H1 (cell line): ENCODE measurements around the gene GNG7. TPM values are rescaled to one million over a fixed set of nuclear protein-coding genes. Genes with fewer than 3 reads are reported as not detected.

Experiments
- CTCF ChIA-PET: fragments of 300-600 bp; sonication (Branson Sonifier 250); formaldehyde crosslinking; loops from one replicate; lab custom pipeline; 2021; ENCODE audit not compliant: partially characterized antibody; lab: Charles Lee
- POLR2A ChIA-PET: fragments of 300-600 bp; sonication (Branson Sonifier 250); formaldehyde crosslinking; loops from one replicate; lab custom pipeline; 2021; ENCODE audit warnings: inconsistent platforms; ENCODE audit not compliant: partially characterized antibody; lab: Charles Lee
- DNase-seq, 2 experiments: peaks; one replicate each; pipeline versions ENCODE4 v3.0.0 to v3.0.0-alpha.2; 2010 to 2022; ENCODE audit warnings: low spot score in 2 of 2, low read depth in 1 of 2, mixed read lengths in 1 of 2
- FAIRE-seq: peaks from 2 replicates; lab custom pipeline; 2011; peaks lifted over from hg19 to GRCh38; lab: Jason Lieb, UNC
- H2AFZ ChIP-seq: 2 replicates; pipeline ENCODE4 v1.8.1; 2012; ENCODE audit warnings: low read length, inconsistent platforms
- H2AK5ac ChIP-seq: 2 replicates; pipeline ENCODE4 v1.6.1; 2013; ENCODE audit warnings: low read depth, low read length
- H2BK120ac ChIP-seq: replicated peaks from 2 replicates; pipeline ENCODE3; 2013; ENCODE audit warnings: low read depth, low read length, inconsistent platforms
- H2BK12ac ChIP-seq: 2 replicates; pipeline ENCODE4 v1.6.1; 2013; ENCODE audit warnings: low read depth, low read length
- H2BK15ac ChIP-seq: 2 replicates; pipeline ENCODE4 v1.6.1; 2013; ENCODE audit warnings: low read length
- H2BK20ac ChIP-seq: 2 replicates; pipeline ENCODE4 v1.6.1; 2013; ENCODE audit warnings: low read length
- H2BK5ac ChIP-seq: 2 replicates; pipeline ENCODE4 v1.6.1; 2013; ENCODE audit warnings: low read depth, low read length
- H3K14ac ChIP-seq: 2 replicates; pipeline ENCODE4 v1.6.1; 2013; ENCODE audit warnings: inconsistent platforms; ENCODE audit not compliant: insufficient read length
- H3K18ac ChIP-seq: 2 replicates; pipeline ENCODE4 v1.6.1; 2013; ENCODE audit warnings: low read length; ENCODE audit errors: extremely low read depth
- H3K23ac ChIP-seq: 2 replicates; pipeline ENCODE4 v1.6.1; 2013; ENCODE audit warnings: inconsistent platforms; ENCODE audit not compliant: insufficient read length
- H3K23me2 ChIP-seq: 2 replicates; pipeline ENCODE4 v1.6.1; 2013; ENCODE audit warnings: low read depth, low read length
- H3K27ac ChIP-seq: 2 replicates; pipeline ENCODE4 v1.6.1; 2011; ENCODE audit warnings: low read depth, low read length, inconsistent platforms
- H3K27me3 ChIP-seq, 4 experiments: replicated peaks in 1 of 4; 1 replicate in 1 of 4; 2 replicates in 3 of 4; pipeline versions ENCODE4 v1.6.1 to v1.8.1; 2011 to 2013; ENCODE audit warnings: low read length in 3 of 4, mild to moderate bottlenecking in 3 of 4, inconsistent platforms in 2 of 4, mixed read lengths in 2 of 4, moderate library complexity in 1 of 4; ENCODE audit not compliant: control insufficient read depth in 3 of 4, insufficient read depth in 3 of 4; ENCODE audit errors: extremely low read depth in 1 of 4
- H3K36me3 ChIP-seq, 4 experiments: 2 replicates each; pipeline versions ENCODE4 v1.6.1 to v1.8.1; 2011 to 2013; ENCODE audit warnings: mild to moderate bottlenecking in 4 of 4, low read length in 3 of 4, moderate library complexity in 2 of 4, control low read depth in 1 of 4, inconsistent platforms in 1 of 4; ENCODE audit not compliant: insufficient read depth in 4 of 4, control insufficient read depth in 2 of 4
- H3K4ac ChIP-seq: replicated peaks from 2 replicates; pipeline ENCODE3; 2013; ENCODE audit warnings: low read length, low read depth, mixed read lengths, inconsistent platforms; ENCODE audit not compliant: insufficient read length
- H3K4me1 ChIP-seq, 4 experiments: replicated peaks in 1 of 4; 1 replicate in 1 of 4; 2 replicates in 3 of 4; pipeline versions ENCODE4 v1.6.1 to v1.8.1; 2011 to 2013; ENCODE audit warnings: low read length in 3 of 4, inconsistent platforms in 2 of 4, mixed read lengths in 1 of 4; ENCODE audit not compliant: insufficient read depth in 4 of 4, control insufficient read depth in 3 of 4
- H3K4me2 ChIP-seq, 2 experiments: 2 replicates each; pipeline versions ENCODE4 v1.6.1 to v1.8.1; 2011 to 2013; ENCODE audit warnings: low read depth in 2 of 2, low read length in 2 of 2, control low read depth in 1 of 2, inconsistent platforms in 1 of 2, mild to moderate bottlenecking in 1 of 2; ENCODE audit not compliant: insufficient read depth in 1 of 2
- H3K4me3 ChIP-seq, 4 experiments: fragments of 200-600, 300-600 bp in 1 of 4; sonication (generic), shearing (Covaris generic), sonication (Bioruptor Twin) in 1 of 4; 2 replicates each; pipeline versions ENCODE4 v1.5.1 to v1.8.1; 2011 to 2016; ENCODE audit warnings: low read length in 4 of 4, low read depth in 3 of 4, control low read depth in 2 of 4, inconsistent platforms in 2 of 4, mild to moderate bottlenecking in 2 of 4, mixed read lengths in 1 of 4, moderate library complexity in 1 of 4; ENCODE audit not compliant: insufficient read depth in 2 of 4; ENCODE audit errors: extremely low read depth in 1 of 4
- H3K56ac ChIP-seq: replicated peaks from 2 replicates; pipeline ENCODE3; 2013; ENCODE audit warnings: low read depth, mild to moderate bottlenecking, mixed read lengths, low read length, inconsistent platforms; ENCODE audit not compliant: insufficient read length
- H3K79me1 ChIP-seq: 2 replicates; pipeline ENCODE4 v1.6.1; 2013; ENCODE audit warnings: low read depth, low read length, control low read depth
- H3K79me2 ChIP-seq, 2 experiments: 2 replicates each; pipeline versions ENCODE4 v1.6.1 to v1.8.1; 2012 to 2013; ENCODE audit warnings: low read length in 2 of 2, mild to moderate bottlenecking in 2 of 2, inconsistent platforms in 1 of 2; ENCODE audit not compliant: insufficient read depth in 2 of 2, control insufficient read depth in 1 of 2
- H3K9ac ChIP-seq, 4 experiments: replicated peaks in 1 of 4; 1 replicate in 1 of 4; 2 replicates in 3 of 4; pipeline versions ENCODE4 v1.6.1 to v1.8.1; 2011 to 2013; ENCODE audit warnings: low read depth in 3 of 4, low read length in 3 of 4, control low read depth in 2 of 4, mild to moderate bottlenecking in 2 of 4, moderate library complexity in 2 of 4, inconsistent platforms in 1 of 4; ENCODE audit errors: extremely low read depth in 1 of 4
- H3K9me3 ChIP-seq, 2 experiments: 2 replicates each; pipeline versions ENCODE4 v1.6.1 to v1.8.1; 2012 to 2013; ENCODE audit warnings: mild to moderate bottlenecking in 2 of 2, moderate library complexity in 2 of 2, control low read depth in 1 of 2, inconsistent platforms in 1 of 2, low read depth in 1 of 2, low read length in 1 of 2, mixed read lengths in 1 of 2; ENCODE audit not compliant: insufficient read depth in 2 of 2
- H4K20me1 ChIP-seq, 2 experiments: replicated peaks in 1 of 2; 2 replicates each; pipeline versions ENCODE3 to v1.8.1; 2011 to 2013; ENCODE audit warnings: inconsistent platforms in 2 of 2, low read length in 2 of 2, mild to moderate bottlenecking in 1 of 2; ENCODE audit not compliant: insufficient read depth in 2 of 2, control insufficient read depth in 1 of 2
- H4K5ac ChIP-seq: 2 replicates; pipeline ENCODE4 v1.6.1; 2013; ENCODE audit warnings: low read length, low read depth, mixed read lengths, inconsistent platforms; ENCODE audit not compliant: insufficient read length
- H4K8ac ChIP-seq: 2 replicates; pipeline ENCODE4 v1.8.0; 2013; ENCODE audit warnings: mild to moderate bottlenecking, moderate library complexity, low read length, inconsistent platforms; ENCODE audit not compliant: insufficient read depth; ENCODE audit errors: extremely low read depth
- H4K91ac ChIP-seq: replicated peaks from 2 replicates; pipeline ENCODE3; 2013; ENCODE audit warnings: low read length, mixed read lengths, inconsistent platforms; ENCODE audit not compliant: insufficient read length
- WGBS, 2 experiments: shearing (Covaris generic) in 1 of 2; methylation state at CpG; one replicate each; pipeline versions ENCODE4 v1.1.6 to v1.1.7; 2013 to 2015; ENCODE audit warnings: low lambda C conversion rate in 2 of 2, mixed read lengths in 2 of 2, inconsistent platforms in 1 of 2, low coverage in 1 of 2, missing lambda C conversion rate in 1 of 2; ENCODE audit not compliant: insufficient replicate concordance in 2 of 2, insufficient coverage in 1 of 2, insufficient read length in 1 of 2; ENCODE audit errors: extremely low coverage in 1 of 2, missing lambda C conversion rate in 1 of 2; 5-methylcytosine and 5-hydroxymethylcytosine counted together
- polyA plus RNA-seq, 7 experiments: library from polyadenylated mRNA; depleted of rRNA in 3 of 7; stranded (reverse) in 5 of 7; unstranded in 2 of 7; fragments of >200 nt in 5 of 7; fragments of 200-250 nt in 2 of 7; gene quantifications; 1 replicate in 5 of 7; 2 replicates in 1 of 7; 4 replicates in 1 of 7; pipeline versions ENCODE4 v1.2.1 to v1.2.3, GENCODE V29; 2011 to 2013; ENCODE audit warnings: missing spikeins in 2 of 7, mixed read lengths in 2 of 7
- total RNA-seq: library from RNA; stranded (reverse); fragmentation: NEBNext Ultra II Directional; extraction: Animal tissue kit (Norgen Biotek cat#: 25700); gene quantifications from 2 replicates; pipeline ENCODE4 v1.2.1, GENCODE V29; 2021

The GNG7 gene
- total and polyA plus RNA-seq, 2 of the 8 experiments (the other 6 are each of a cell fraction or from before 2014, with no cell fraction given) = 2.8 to 7.8 TPM

DNA sequence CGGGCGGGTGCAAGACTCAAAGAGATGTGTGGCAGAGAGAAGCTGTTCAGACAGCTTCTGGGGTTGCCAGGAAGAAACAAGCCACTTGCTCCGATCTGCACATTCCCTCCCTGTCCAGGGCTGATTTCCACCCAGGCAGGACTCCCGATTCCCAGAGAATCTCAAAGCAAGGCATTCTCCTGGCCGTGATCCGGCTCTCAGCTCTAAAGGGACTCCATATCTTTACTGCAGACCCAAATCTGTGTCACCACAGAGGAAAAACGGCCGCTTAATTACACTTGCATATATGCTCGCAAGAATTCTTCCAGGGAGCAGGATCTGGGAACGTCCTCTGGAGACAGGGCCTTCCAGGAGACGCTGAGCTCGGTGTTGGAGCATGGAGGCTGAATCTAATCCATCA is 25.7 kb downstream of the GNG7 start:
- Histone ChIP-seq H3K56ac (no peak overlapping the region), H3K4ac (no peak overlapping the region), H4K91ac (no peak overlapping the region), H3K18ac (no peak overlapping the region), H4K20me1 (peaks cover 1 to 3% of the 10 kb centered on the region in 2 experiments), H3K14ac (no peak overlapping the region), H3K23me2 (no peaks in the 10 kb centered on the region), H3K36me3 (no peaks in the 10 kb centered on the region), H3K4me1 (peaks cover 5 to 10% (median 6%) of the 10 kb centered on the region in 4 experiments), H3K9me3 (no peaks in the 10 kb centered on the region), H2BK15ac (no peak overlapping the region), H2AK5ac (no peak overlapping the region), H3K9ac (no peak overlapping the region), H2AFZ (no peak overlapping the region), H3K79me2 (no peaks in the 10 kb centered on the region), H3K27ac (no peak overlapping the region), H3K4me2 (no peak overlapping the region), H3K79me1 (no peaks in the 10 kb centered on the region), H2BK5ac (no peak overlapping the region), H4K8ac (no peak overlapping the region), H2BK120ac (no peak overlapping the region), H2BK12ac (no peak overlapping the region), H3K23ac (no peak overlapping the region), H3K27me3 (no peaks in the 10 kb centered on the region; a peak in 2 of 7 replicates), H4K5ac (no peak overlapping the region), H2BK20ac (no peak overlapping the region), H3K4me3 (no peak overlapping the region)
- WGBS, 2 experiments = 83% methylated on average over 12 of the region's 12 CpGs; no CpG with 5 or more reads in 1 of the 2 experiments
- POLR2A ChIA-PET = interaction anchor here (0.5 to 1.4 kb wide), 2 partner anchors 9 to 48 kb away, joined by 3 to 4 read pairs; no protein-coding TSS in a partner anchor
- CTCF ChIA-PET = interaction anchor here (0.6 to 1.6 kb wide), 4 partner anchors 15 to 167 kb away, joined by 3 to 6 read pairs (median 4); no protein-coding TSS in a partner anchor
- FAIRE-seq = no peak
- no peak for DNase-seq
